ENCODE data around the gene TMEM263. TPM values are rescaled to one million over a fixed set of nuclear protein-coding genes. Genes with fewer than 3 reads are reported as not detected.

The TMEM263 gene
- total and polyA plus RNA-seq, 2 experiments from 2014 or later: 70.0 to 132 TPM

DNA sequence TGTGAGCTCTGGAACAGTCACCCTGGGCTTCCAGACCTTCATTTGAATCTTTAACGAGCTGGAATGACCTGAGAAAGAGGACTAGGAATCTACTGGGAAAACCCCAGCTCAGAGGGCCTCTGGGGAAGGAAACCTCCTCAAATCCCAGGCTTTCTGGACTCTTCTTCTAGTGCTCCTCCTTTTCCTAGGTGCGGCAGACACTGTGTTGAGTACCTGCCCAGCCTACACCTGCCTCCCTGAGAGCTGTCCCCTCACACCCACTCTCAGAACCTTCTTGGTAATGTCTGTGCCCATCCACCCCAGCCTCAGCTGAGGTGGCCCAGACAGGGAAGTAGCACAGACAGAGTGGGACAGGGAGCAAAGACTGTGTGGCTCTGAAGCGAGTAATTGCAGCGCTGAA lies 47.9 kb upstream of the TMEM263 start:
- WGBS (ENCODE audit: low lambda C conversion rate, missing lambda C conversion rate): 88% methylated on average over 4 of the region's 4 CpGs
- TF ChIP-seq, protein P1, sequence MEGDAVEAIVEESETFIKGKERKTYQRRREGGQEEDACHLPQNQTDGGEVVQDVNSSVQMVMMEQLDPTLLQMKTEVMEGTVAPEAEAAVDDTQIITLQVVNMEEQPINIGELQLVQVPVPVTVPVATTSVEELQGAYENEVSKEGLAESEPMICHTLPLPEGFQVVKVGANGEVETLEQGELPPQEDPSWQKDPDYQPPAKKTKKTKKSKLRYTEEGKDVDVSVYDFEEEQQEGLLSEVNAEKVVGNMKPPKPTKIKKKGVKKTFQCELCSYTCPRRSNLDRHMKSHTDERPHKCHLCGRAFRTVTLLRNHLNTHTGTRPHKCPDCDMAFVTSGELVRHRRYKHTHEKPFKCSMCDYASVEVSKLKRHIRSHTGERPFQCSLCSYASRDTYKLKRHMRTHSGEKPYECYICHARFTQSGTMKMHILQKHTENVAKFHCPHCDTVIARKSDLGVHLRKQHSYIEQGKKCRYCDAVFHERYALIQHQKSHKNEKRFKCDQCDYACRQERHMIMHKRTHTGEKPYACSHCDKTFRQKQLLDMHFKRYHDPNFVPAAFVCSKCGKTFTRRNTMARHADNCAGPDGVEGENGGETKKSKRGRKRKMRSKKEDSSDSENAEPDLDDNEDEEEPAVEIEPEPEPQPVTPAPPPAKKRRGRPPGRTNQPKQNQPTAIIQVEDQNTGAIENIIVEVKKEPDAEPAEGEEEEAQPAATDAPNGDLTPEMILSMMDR (IDR thresholded peaks at IDR 0.05; ENCODE audit: poor library complexity): no peak
- no peak for TF ChIP-seq EZH2phosphoT487 (IDR thresholded peaks at IDR 0.05; ENCODE audit: low read depth, severe bottlenecking, unreplicated experiment)
- TF ChIP-seq EZH2 (IDR thresholded peaks at IDR 0.05; ENCODE audit: borderline replicate concordance): no peak
- DNase-seq (ENCODE audit: low spot score): no peak
- H3K36me3 ChIP-seq (replicated peaks; ENCODE audit: insufficient read depth, low read depth): no peaks in the 10 kb centered on the region
- H3K27me3 ChIP-seq: peaks cover 3% of the 10 kb centered on the region
- H3K9me3 ChIP-seq (ENCODE audit: low read depth): no peaks in the 10 kb centered on the region
- peaks cover 3% of the 10 kb centered on the region for H3K4me1 ChIP-seq (ENCODE audit: insufficient read depth)
- no peak overlapping the region for H3K4me2 ChIP-seq
- H4K20me1 ChIP-seq (ENCODE audit: insufficient read depth, poor library complexity, severe bottlenecking): no peaks in the 10 kb centered on the region
- no peak overlapping the region for H3K4me3 ChIP-seq
- no peak overlapping the region for H2AFZ ChIP-seq
- H3K79me2 ChIP-seq: no peaks in the 10 kb centered on the region
- no peak overlapping the region for H3K27ac ChIP-seq
- no peaks in the 10 kb centered on the region for H3K9me2 ChIP-seq (replicated peaks; ENCODE audit: insufficient read depth)

DNA sequence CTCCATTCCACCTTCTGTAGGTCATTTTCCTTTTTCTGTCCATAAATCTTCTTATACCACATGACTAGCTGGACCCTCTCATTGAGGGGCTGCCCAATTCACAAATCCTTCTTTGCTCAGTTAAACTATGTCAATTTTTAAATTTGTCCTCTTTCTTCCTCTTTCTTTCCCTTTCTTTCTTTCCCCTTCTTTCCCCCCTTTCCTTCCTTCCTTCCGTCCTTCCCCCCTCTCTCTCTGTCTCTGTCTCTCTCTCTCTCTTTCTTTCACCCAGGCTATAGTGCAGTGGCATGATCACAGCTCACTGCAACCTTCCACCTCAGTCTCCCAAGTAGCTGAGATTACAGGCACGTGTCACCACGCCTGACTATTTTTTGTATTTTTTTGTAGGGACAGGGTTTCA lies 47.1 kb upstream of the TMEM263 start:
- TF ChIP-seq EZH2 (IDR thresholded peaks at IDR 0.05; ENCODE audit: borderline replicate concordance): no peak
- TF ChIP-seq, protein P1 (IDR thresholded peaks at IDR 0.05; ENCODE audit: poor library complexity): no peak
- no peak for TF ChIP-seq EZH2phosphoT487 (IDR thresholded peaks at IDR 0.05; ENCODE audit: low read depth, severe bottlenecking, unreplicated experiment)
- Histone ChIP-seq H3K4me1 (ENCODE audit: insufficient read depth) (no peaks in the 10 kb centered on the region), H4K20me1 (ENCODE audit: insufficient read depth, poor library complexity, severe bottlenecking) (no peaks in the 10 kb centered on the region), H3K27ac (no peak overlapping the region), H3K4me2 (no peak overlapping the region), H3K79me2 (no peaks in the 10 kb centered on the region), H3K4me3 (no peak overlapping the region), H3K9me2 (replicated peaks; ENCODE audit: insufficient read depth) (no peaks in the 10 kb centered on the region), H3K36me3 (replicated peaks; ENCODE audit: insufficient read depth, low read depth) (no peaks in the 10 kb centered on the region), H3K27me3 (peaks cover 3% of the 10 kb centered on the region), H3K9me3 (ENCODE audit: low read depth) (no peaks in the 10 kb centered on the region), H2AFZ (no peak overlapping the region)
- 97% methylated on average over 2 of the region's 3 CpGs for WGBS (ENCODE audit: low lambda C conversion rate, missing lambda C conversion rate)
- no peak for DNase-seq (ENCODE audit: low spot score)

DNA sequence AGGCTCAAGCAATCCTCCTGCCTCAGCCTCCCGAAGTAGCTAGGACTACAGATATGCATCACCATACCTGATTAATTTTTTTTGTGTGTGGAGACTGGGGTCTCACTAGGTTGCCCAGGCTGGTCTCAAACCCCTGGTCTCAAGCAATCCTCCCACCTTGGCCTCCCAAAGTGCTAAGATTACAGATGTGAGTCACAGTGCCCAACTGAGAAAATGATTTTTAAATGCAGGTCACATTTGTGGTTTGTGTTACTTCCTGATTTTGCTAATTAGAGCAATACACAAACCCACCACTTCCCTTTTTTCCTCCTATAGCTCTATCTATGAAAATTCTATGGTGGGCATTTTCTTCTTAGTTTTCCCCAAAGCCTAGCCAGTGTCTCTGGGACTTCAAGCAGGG lies 45.5 kb upstream of the TMEM263 start:
- DNase-seq (ENCODE audit: low spot score): no peak
- H4K20me1 ChIP-seq (ENCODE audit: insufficient read depth, poor library complexity, severe bottlenecking): no peaks in the 10 kb centered on the region
- no peak overlapping the region for H2AFZ ChIP-seq
- H3K4me2 ChIP-seq: no peak overlapping the region
- no peaks in the 10 kb centered on the region for H3K36me3 ChIP-seq (replicated peaks; ENCODE audit: insufficient read depth, low read depth)
- no peaks in the 10 kb centered on the region for H3K9me3 ChIP-seq (ENCODE audit: low read depth)
- 94% methylated on average over 1 of the region's 1 CpG for WGBS (ENCODE audit: low lambda C conversion rate, missing lambda C conversion rate)
- TF ChIP-seq EZH2phosphoT487 (IDR thresholded peaks at IDR 0.05; ENCODE audit: low read depth, severe bottlenecking, unreplicated experiment) (no peak), EZH2 (IDR thresholded peaks at IDR 0.05; ENCODE audit: borderline replicate concordance) (no peak)
- TF ChIP-seq, protein P1 (IDR thresholded peaks at IDR 0.05; ENCODE audit: poor library complexity): no peak
- H3K79me2 ChIP-seq: no peaks in the 10 kb centered on the region
- H3K9me2 ChIP-seq (replicated peaks; ENCODE audit: insufficient read depth): no peaks in the 10 kb centered on the region
- peaks cover 3% of the 10 kb centered on the region for H3K27me3 ChIP-seq
- H3K4me1 ChIP-seq (ENCODE audit: insufficient read depth): no peaks in the 10 kb centered on the region
- no peak overlapping the region for H3K4me3 ChIP-seq
- no peak overlapping the region for H3K27ac ChIP-seq

DNA sequence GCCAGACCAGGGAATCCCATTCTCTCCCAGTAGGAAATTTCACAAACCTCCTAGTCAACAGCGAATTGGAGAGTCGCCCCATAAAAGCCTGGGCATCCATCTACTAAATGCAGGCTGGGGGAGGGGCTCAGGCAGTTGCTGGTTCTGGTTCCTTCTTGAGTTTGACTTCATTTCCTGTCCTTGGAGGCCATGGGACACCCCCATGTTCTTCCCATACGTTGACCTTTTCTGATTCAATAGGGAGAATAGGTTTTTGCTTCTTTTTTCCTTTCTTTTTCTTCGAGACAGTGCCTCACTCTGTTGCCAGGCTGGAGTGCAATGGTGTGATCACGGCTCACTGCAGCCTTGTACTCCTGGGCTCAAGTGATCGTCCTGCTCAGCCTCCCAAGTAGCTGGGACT lies 44.1 kb upstream of the TMEM263 start:
- DNase-seq (ENCODE audit: low spot score): no peak
- no peak overlapping the region for H3K27ac ChIP-seq
- H4K20me1 ChIP-seq (ENCODE audit: insufficient read depth, poor library complexity, severe bottlenecking): no peaks in the 10 kb centered on the region
- peaks cover 3% of the 10 kb centered on the region for H3K27me3 ChIP-seq
- no peak overlapping the region for H3K4me2 ChIP-seq
- no peaks in the 10 kb centered on the region for H3K9me3 ChIP-seq (ENCODE audit: low read depth)
- no peaks in the 10 kb centered on the region for H3K36me3 ChIP-seq (replicated peaks; ENCODE audit: insufficient read depth, low read depth)
- no peaks in the 10 kb centered on the region for H3K4me1 ChIP-seq (ENCODE audit: insufficient read depth)
- H3K79me2 ChIP-seq: no peaks in the 10 kb centered on the region
- no peak overlapping the region for H3K4me3 ChIP-seq
- H2AFZ ChIP-seq: no peak overlapping the region
- H3K9me2 ChIP-seq (replicated peaks; ENCODE audit: insufficient read depth): no peaks in the 10 kb centered on the region
- TF ChIP-seq, protein P1 (IDR thresholded peaks at IDR 0.05; ENCODE audit: poor library complexity): no peak
- TF ChIP-seq EZH2phosphoT487 (IDR thresholded peaks at IDR 0.05; ENCODE audit: low read depth, severe bottlenecking, unreplicated experiment): no peak
- TF ChIP-seq EZH2 (IDR thresholded peaks at IDR 0.05; ENCODE audit: borderline replicate concordance): no peak
- WGBS (ENCODE audit: low lambda C conversion rate, missing lambda C conversion rate): 91% methylated on average over 6 of the region's 6 CpGs
